ENCODE data around the gene HOXB1.

Gene HOXB1

DNA sequence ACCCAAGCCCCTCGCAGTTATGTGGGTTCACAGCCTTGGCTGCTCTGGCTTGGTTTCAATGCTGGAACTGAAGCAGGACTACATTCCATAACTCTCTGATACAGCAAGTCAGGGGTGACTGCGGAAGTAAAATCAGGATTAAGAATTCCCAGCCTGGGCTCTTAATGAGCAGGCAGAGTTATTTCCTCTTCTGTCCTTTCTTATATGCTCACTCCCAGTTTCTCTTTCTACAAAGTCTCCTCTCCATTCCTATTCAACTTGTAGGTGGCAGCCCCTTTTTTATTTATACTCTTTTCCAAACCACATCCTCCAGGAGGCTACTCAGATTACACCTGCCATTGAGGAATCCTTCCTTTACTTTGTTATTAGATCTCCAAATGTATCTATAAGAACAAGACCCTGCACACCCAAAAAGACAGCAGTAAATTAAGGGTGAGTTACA lies 40.3 kb downstream of the HOXB1 start:
- DNase-seq (ENCODE audit: insufficient read length, low spot score) (no peak), FAIRE-seq (no peak)
- TF ChIP-seq, protein P1, sequence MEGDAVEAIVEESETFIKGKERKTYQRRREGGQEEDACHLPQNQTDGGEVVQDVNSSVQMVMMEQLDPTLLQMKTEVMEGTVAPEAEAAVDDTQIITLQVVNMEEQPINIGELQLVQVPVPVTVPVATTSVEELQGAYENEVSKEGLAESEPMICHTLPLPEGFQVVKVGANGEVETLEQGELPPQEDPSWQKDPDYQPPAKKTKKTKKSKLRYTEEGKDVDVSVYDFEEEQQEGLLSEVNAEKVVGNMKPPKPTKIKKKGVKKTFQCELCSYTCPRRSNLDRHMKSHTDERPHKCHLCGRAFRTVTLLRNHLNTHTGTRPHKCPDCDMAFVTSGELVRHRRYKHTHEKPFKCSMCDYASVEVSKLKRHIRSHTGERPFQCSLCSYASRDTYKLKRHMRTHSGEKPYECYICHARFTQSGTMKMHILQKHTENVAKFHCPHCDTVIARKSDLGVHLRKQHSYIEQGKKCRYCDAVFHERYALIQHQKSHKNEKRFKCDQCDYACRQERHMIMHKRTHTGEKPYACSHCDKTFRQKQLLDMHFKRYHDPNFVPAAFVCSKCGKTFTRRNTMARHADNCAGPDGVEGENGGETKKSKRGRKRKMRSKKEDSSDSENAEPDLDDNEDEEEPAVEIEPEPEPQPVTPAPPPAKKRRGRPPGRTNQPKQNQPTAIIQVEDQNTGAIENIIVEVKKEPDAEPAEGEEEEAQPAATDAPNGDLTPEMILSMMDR (IDR thresholded peaks at IDR 0.05; ENCODE audit: insufficient read depth, missing control alignments) = no peak

DNA sequence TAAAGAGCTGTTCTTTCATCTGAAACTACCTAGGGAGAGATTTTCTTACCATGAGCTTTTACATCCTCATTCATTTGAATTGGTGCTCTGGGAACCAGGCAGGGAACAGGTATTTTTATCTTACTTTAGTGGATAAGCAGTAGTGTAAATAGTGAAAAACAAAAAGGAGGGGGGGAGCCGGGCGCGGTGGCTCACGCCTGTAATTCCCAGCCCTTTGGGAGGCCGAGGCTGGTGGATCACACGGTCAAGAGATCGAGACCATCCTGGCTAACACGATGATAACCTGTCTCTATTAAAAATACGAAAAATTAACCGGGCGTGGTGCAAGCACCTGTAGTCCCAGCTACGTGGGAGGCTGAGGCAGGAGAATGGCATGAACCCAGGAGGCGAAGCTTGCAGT lies 41.0 kb downstream of the HOXB1 start:
- TF ChIP-seq, protein P1 (IDR thresholded peaks at IDR 0.05; ENCODE audit: insufficient read depth, missing control alignments) = no peak
- DNase-seq (ENCODE audit: insufficient read length, low spot score) (no peak), FAIRE-seq (no peak)

DNA sequence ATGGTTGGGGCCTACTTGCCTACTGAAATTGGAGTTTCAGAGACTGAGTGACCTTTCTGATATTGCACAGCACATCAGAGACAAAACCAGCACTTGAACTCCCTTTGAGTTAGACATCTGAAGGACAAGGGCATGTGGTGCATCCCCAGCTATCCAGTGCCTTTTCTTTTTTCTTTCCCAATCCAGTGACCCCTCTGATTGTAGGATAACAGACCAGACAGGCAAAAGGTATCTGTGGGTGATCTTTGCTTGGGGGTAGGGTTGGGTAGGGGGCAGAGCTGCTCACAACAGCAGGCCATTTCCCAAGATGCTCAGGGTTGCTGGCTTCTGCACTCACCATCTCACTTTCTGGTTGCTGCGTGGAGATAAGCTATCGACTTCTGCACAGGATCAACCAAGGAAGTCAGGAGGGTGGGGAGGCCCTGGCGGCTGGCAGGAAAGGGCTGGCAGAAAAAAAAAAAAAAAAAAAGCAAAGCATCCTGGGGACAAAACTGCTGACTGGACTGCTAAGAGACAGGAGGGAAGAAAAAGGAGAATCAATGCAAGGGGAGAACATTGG lies 42.2 kb downstream of the HOXB1 start:
- TF ChIP-seq, protein P1 (IDR thresholded peaks at IDR 0.05; ENCODE audit: insufficient read depth, missing control alignments) = no peak
- FAIRE-seq (no peak), DNase-seq (ENCODE audit: insufficient read length, low spot score) (no peak)

DNA sequence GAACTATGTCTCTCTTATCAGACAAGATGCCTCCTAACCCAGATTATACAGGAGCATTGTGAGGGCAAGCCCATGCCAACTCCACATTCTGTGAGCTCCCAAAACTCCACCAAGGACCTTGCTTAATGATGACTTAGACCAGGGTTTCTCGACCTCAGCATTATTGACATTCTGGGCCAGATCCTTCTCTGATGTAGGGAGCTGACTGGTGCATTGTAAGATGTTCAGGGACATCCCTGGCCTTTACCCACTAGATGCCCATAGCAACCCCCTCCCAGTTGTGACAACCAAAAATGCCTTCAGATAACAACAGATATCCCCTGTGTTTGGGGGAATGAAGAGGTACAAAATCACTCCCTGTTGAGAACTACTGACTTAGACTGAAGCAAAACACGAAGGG lies 43.6 kb downstream of the HOXB1 start:
- DNase-seq (ENCODE audit: insufficient read length, low spot score) (no peak), FAIRE-seq (no peak)

DNA sequence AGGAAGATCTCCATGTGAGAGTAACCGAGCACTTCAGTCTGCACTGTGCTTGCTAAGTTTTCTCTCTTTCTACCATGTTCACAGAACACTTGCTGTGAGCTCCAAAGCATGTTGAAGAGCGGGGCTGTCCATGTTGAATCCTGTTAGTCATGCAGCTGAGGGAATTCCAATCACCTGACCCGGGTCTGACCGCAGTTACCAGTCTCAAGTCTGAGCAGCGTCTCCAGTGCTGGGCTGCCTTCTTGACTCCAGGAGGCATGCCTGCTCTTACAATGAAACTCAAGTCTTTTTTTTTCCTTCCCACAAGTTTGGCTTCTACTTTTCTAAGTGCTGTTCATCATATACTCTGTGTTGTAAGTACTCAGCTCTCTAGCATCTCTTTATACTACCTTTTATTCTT lies 44.3 kb downstream of the HOXB1 start:
- FAIRE-seq = no peak
- TF ChIP-seq, protein P1 (IDR thresholded peaks at IDR 0.05; ENCODE audit: insufficient read depth, missing control alignments) = no peak
- no peak for DNase-seq (ENCODE audit: insufficient read length, low spot score)

More for the DNA sequence above, 43.6 kb downstream of the HOXB1 start:
- TF ChIP-seq, protein P1 (IDR thresholded peaks at IDR 0.05; ENCODE audit: insufficient read depth, missing control alignments) = no peak

DNA sequence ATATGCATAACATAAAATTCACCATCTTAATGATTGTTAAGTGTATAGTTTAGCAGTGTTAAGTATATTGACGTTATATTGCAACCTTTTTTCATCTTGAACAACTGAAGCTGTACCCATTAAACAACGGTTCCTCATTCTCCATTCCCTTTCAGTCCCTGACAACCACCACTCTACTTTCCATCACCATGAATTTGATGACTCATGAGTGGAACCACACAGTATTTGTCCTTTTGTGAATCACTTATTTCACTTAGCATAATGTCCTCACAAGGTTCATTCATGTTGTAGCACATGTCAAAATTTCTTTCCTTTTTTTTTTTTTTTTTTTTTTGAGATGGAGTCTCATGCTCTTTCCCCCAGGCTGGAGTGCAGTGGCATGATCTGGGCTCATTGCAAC lies 46.0 kb downstream of the HOXB1 start:
- DNase-seq (ENCODE audit: insufficient read length, low spot score) (no peak), FAIRE-seq (no peak)
- TF ChIP-seq, protein P1 (IDR thresholded peaks at IDR 0.05; ENCODE audit: insufficient read depth, missing control alignments) = no peak

DNA sequence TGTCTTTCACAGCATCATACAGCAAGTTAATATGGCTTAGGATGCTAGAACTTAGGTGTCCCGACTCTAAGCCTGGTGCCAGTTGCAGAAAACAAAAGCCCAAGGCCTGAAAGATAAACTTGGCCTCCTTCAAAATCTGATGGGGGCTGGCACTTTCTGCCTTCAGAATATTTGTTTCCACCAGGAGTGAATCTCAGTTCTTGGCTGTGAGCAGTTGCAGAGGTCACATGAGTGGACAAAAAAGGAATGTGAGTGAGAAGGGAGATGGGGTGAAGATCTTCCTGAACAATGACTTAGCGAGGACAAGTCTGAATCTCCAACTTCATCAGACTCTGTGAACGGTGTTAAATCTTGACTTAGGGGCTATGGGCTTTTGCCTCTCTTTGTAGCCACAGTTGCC lies 46.6 kb downstream of the HOXB1 start:
- TF ChIP-seq, protein P1 (IDR thresholded peaks at IDR 0.05; ENCODE audit: insufficient read depth, missing control alignments) = no peak
- DNase-seq (ENCODE audit: insufficient read length, low spot score) (no peak), FAIRE-seq (no peak)
